ENCODE data around the gene DPEP2. TPM values are rescaled to one million over a fixed set of nuclear protein-coding genes. Genes with fewer than 3 reads are reported as not detected.
A peak's percentile ranks its signal among the peaks of the same experiment; 100 is the strongest.

DPEP2 gene
- total and polyA plus RNA-seq, 2 of the 13 experiments (the other 11 are each of a cell fraction or from before 2014, with no cell fraction given) = 0.18 TPM; not detected in 1

DNA sequence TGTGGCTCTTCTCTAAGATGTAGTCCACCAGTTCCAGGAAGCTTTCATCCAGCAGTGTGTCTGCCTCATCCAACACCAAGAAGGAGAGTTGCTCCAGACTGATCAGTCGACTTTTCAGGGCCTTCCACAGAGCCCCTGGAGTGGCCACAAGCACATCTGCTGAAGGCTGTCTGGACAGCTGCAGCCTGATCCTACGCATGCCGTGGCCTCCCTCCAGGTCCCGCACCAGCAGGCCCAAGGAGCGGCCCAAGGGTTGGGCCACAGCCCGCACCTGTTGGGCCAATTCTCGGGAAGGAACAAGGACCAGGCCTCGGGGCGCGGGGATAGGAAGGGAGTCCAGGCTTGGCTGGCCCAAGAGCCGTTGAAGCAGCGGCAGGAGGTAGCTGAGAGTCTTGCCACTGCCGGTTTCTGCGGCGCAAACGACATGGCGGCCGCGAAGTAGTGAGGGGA lies 23.0 kb upstream of the DPEP2 start:
- ChIA-PET POLR2A (interaction anchor here (1.0 to 3.3 kb wide), 15 partner anchors 17 to 215 kb away, joined by 3 to 26 read pairs (median 10); partner anchors contain the start of genes DPEP2, LCAT, NFATC3 and PSMB10), CTCF (ENCODE audit: low intra/inter-chr PET ratio, low total read pairs) (no interaction called here)
- no peaks in the 10 kb centered on the region; a peak in 1 of 5 replicates for H3K27me3 ChIP-seq (ENCODE audit: control insufficient read depth in 1 of 2, insufficient read depth in 2 of 2, low read length in 2 of 2)
- peak overlapping the region; percentile 92 to 99 (median 92) for H3K4me3 ChIP-seq (replicated peaks in 1 of 3; ENCODE audit: insufficient read depth in 1 of 3, low read depth in 2 of 3, low read length in 3 of 3)
- no TSS peak for BruUV-seq (replicated peaks)
- FAIRE-seq (no peak), ATAC-seq (peak; percentile 23), DNase-seq (ENCODE audit: low spot score) (no peak)
- H3K4me2 ChIP-seq (ENCODE audit: low read depth, low read length) = peak overlapping the region; percentile 96
- peaks cover 0 to 3% of the 10 kb centered on the region in 2 experiments; a peak in 1 of 5 replicates for H3K36me3 ChIP-seq (replicated peaks in 1 of 2; ENCODE audit: control insufficient read depth in 1 of 2, insufficient read depth in 2 of 2, low read length in 2 of 2)
- intact Hi-C loops (cut with micrococcal nuclease; ENCODE audit: unreplicated experiment) = no loop called here
- no peaks in the 10 kb centered on the region for H3K9me3 ChIP-seq (ENCODE audit: low read length)
- no peak overlapping the region for H2AFZ ChIP-seq (ENCODE audit: low read length)
- WGBS (ENCODE audit: low lambda C conversion rate) = 0% methylated on average over 10 of the region's 19 CpGs
- H4K20me1 ChIP-seq (ENCODE audit: insufficient read depth, low read length) = no peaks in the 10 kb centered on the region
- H3K9ac ChIP-seq (ENCODE audit: insufficient read depth, low read depth, low read length) = peak overlapping the region; percentile 94
- H3K4me1 ChIP-seq (ENCODE audit: insufficient read depth, low read length) = peaks cover 24% of the 10 kb centered on the region
- in situ Hi-C loops (cut with HindIII; ENCODE audit: extremely low pct_ligation_motif_present, low pct_unique_long_range_greater_than_20kb) = no loop called here
- peaks cover 32% of the 10 kb centered on the region for H3K79me2 ChIP-seq (ENCODE audit: insufficient read depth, low read length)
- H3K27ac ChIP-seq (ENCODE audit: extremely low read length, insufficient read depth, low read length) = peak overlapping the region; percentile 83
- 0 out of 2 replicates have a peak, but pooled peaks have one; percentile 8 for TF ChIP-seq ETV5 (CRISPR knock-in tag; IDR thresholded peaks at IDR 0.05; ENCODE audit: borderline replicate concordance)
- TF ChIP-seq ZNF101 (CRISPR knock-in tag; IDR thresholded peaks at IDR 0.05; ENCODE audit: borderline replicate concordance, low read depth) = 0 out of 2 replicates have a peak, but pooled peaks have one; percentile 68
- TF ChIP-seq, protein P1, sequence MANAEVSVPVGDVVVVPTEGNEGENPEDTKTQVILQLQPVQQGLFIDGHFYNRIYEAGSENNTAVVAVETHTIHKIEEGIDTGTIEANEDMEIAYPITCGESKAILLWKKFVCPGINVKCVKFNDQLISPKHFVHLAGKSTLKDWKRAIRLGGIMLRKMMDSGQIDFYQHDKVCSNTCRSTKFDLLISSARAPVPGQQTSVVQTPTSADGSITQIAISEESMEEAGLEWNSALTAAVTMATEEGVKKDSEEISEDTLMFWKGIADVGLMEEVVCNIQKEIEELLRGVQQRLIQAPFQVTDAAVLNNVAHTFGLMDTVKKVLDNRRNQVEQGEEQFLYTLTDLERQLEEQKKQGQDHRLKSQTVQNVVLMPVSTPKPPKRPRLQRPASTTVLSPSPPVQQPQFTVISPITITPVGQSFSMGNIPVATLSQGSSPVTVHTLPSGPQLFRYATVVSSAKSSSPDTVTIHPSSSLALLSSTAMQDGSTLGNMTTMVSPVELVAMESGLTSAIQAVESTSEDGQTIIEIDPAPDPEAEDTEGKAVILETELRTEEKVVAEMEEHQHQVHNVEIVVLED (CRISPR knock-in tag; IDR thresholded peaks at IDR 0.05; ENCODE audit: borderline replicate concordance) = no peak
- no peak for TF ChIP-seq CC2D1A (CRISPR knock-in tag; IDR thresholded peaks at IDR 0.05)
- TF ChIP-seq, protein P2, sequence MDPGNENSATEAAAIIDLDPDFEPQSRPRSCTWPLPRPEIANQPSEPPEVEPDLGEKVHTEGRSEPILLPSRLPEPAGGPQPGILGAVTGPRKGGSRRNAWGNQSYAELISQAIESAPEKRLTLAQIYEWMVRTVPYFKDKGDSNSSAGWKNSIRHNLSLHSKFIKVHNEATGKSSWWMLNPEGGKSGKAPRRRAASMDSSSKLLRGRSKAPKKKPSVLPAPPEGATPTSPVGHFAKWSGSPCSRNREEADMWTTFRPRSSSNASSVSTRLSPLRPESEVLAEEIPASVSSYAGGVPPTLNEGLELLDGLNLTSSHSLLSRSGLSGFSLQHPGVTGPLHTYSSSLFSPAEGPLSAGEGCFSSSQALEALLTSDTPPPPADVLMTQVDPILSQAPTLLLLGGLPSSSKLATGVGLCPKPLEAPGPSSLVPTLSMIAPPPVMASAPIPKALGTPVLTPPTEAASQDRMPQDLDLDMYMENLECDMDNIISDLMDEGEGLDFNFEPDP (CRISPR knock-in tag; conservative IDR thresholded peaks at IDR 0.05) = 0 out of 2 replicates have a peak, but pooled peaks have one; percentile 17
- TF ChIP-seq JUND (CRISPR knock-in tag; IDR thresholded peaks at IDR 0.05) = peak; percentile 33; the same call in 1 of the 2 replicates
- peak; percentile 4; the same call in 1 of the 2 replicates for TF ChIP-seq ZNF607 (CRISPR knock-in tag; IDR thresholded peaks at IDR 0.05; ENCODE audit: borderline replicate concordance)
- TF ChIP-seq, protein P3, sequence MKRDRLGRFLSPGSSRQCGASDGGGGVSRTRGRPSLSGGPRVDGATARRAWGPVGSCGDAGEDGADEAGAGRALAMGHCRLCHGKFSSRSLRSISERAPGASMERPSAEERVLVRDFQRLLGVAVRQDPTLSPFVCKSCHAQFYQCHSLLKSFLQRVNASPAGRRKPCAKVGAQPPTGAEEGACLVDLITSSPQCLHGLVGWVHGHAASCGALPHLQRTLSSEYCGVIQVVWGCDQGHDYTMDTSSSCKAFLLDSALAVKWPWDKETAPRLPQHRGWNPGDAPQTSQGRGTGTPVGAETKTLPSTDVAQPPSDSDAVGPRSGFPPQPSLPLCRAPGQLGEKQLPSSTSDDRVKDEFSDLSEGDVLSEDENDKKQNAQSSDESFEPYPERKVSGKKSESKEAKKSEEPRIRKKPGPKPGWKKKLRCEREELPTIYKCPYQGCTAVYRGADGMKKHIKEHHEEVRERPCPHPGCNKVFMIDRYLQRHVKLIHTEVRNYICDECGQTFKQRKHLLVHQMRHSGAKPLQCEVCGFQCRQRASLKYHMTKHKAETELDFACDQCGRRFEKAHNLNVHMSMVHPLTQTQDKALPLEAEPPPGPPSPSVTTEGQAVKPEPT (CRISPR knock-in tag; IDR thresholded peaks at IDR 0.05; ENCODE audit: low read depth) = 0 out of 2 replicates have a peak, but pooled peaks have one; percentile 11
- TF ChIP-seq, protein P4, sequence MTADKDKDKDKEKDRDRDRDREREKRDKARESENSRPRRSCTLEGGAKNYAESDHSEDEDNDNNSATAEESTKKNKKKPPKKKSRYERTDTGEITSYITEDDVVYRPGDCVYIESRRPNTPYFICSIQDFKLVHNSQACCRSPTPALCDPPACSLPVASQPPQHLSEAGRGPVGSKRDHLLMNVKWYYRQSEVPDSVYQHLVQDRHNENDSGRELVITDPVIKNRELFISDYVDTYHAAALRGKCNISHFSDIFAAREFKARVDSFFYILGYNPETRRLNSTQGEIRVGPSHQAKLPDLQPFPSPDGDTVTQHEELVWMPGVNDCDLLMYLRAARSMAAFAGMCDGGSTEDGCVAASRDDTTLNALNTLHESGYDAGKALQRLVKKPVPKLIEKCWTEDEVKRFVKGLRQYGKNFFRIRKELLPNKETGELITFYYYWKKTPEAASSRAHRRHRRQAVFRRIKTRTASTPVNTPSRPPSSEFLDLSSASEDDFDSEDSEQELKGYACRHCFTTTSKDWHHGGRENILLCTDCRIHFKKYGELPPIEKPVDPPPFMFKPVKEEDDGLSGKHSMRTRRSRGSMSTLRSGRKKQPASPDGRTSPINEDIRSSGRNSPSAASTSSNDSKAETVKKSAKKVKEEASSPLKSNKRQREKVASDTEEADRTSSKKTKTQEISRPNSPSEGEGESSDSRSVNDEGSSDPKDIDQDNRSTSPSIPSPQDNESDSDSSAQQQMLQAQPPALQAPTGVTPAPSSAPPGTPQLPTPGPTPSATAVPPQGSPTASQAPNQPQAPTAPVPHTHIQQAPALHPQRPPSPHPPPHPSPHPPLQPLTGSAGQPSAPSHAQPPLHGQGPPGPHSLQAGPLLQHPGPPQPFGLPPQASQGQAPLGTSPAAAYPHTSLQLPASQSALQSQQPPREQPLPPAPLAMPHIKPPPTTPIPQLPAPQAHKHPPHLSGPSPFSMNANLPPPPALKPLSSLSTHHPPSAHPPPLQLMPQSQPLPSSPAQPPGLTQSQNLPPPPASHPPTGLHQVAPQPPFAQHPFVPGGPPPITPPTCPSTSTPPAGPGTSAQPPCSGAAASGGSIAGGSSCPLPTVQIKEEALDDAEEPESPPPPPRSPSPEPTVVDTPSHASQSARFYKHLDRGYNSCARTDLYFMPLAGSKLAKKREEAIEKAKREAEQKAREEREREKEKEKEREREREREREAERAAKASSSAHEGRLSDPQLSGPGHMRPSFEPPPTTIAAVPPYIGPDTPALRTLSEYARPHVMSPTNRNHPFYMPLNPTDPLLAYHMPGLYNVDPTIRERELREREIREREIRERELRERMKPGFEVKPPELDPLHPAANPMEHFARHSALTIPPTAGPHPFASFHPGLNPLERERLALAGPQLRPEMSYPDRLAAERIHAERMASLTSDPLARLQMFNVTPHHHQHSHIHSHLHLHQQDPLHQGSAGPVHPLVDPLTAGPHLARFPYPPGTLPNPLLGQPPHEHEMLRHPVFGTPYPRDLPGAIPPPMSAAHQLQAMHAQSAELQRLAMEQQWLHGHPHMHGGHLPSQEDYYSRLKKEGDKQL (CRISPR knock-in tag; IDR thresholded peaks at IDR 0.05; ENCODE audit: low read depth) = 0 out of 2 replicates have a peak, but pooled peaks have one; percentile 5
- peak; percentile 43; the same call in 1 of the 2 replicates for TF ChIP-seq ZNF839 (CRISPR knock-in tag; IDR thresholded peaks at IDR 0.05; ENCODE audit: borderline replicate concordance)
- TF ChIP-seq SRY (CRISPR knock-in tag; IDR thresholded peaks at IDR 0.05) = 0 out of 2 replicates have a peak, but pooled peaks have one; percentile 4
- TF ChIP-seq PHF21A (CRISPR knock-in tag; IDR thresholded peaks at IDR 0.05) = no peak

All from HepG2 (cell line).